ENCODE measurements around the gene ANKS1A.

ANKS1A gene

DNA sequence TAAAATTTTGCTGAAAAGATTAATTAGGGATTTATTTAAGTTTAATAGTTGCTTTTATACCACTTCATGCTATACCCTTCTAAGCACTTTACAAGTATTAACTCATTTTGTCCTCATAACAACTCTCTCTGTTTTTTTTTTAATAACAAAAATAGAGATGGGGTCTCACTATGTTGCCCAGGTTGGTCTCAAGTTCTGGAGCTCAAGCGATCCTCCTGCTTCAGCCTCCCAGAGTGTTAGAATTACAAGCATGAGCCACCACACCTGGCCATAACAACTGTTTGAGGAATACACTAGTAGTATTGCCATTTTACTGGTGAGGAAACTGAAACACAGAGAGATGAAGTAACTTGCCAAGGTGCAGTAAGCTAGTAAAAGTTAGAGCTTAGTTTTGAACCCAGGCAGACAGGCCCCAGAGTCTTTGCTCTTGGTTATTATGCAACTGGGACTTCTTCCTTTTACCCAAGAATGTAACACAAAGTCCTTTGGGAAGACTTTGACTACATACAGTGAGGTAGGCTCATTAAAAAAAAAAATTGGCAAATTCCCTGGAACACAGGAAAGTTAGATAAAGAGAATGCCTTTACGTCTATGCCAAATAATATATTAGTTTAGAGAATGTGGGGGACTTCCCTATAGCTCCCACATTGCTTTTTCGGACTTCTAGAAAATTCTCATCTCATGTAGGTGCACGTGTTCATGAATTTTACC lies 11.4 kb downstream of the ANKS1A start:
- Mint-ChIP-seq H3K4me3 (no peak overlapping the region), H3K4me1 (peaks cover 27% of the 10 kb centered on the region), H3K27me3 (no peaks in the 10 kb centered on the region), H3K27ac (no peak overlapping the region), H3K9me3 (no peaks in the 10 kb centered on the region)
- DNase-seq (no peak), ATAC-seq (no peak)

GRCh38 chr6:34901930-34902329 lies 12.9 kb downstream of the ANKS1A start:
- no peaks in the 10 kb centered on the region for H3K27me3 Mint-ChIP-seq
- DNase-seq = no peak
- H3K27ac Mint-ChIP-seq = peak overlapping the region; percentile 35 to 78

GRCh38 chr6:34904990-34905613 lies 16.0 kb downstream of the ANKS1A start:
- Mint-ChIP-seq H3K4me3 (no peak overlapping the region), H3K4me1 (peaks cover 36% of the 10 kb centered on the region), H3K27me3 (peaks cover 10% of the 10 kb centered on the region), H3K9me3 (no peaks in the 10 kb centered on the region), H3K27ac (no peak overlapping the region)
- ATAC-seq (peak; percentile 89), DNase-seq (peak in 1 of 2 donors; percentile 27)

More at GRCh38 chr6:34901930-34902329, 12.9 kb downstream of the ANKS1A start:
- no peak for ATAC-seq
- H3K4me1 Mint-ChIP-seq = peaks cover 34% of the 10 kb centered on the region
- no peak overlapping the region for H3K4me3 Mint-ChIP-seq
- H3K9me3 Mint-ChIP-seq = no peaks in the 10 kb centered on the region

- DNase-seq (no peak), ATAC-seq (no peak)
- Mint-ChIP-seq H3K4me3 (no peak overlapping the region), H3K27me3 (peaks cover 26% of the 10 kb centered on the region), H3K4me1 (peaks cover 42% of the 10 kb centered on the region), H3K27ac (no peak overlapping the region), H3K9me3 (no peaks in the 10 kb centered on the region)
Observed at GRCh38 chr6:34906826-34907225, 17.8 kb downstream of the ANKS1A start.

- no peak overlapping the region for H3K4me3 Mint-ChIP-seq
- no peaks in the 10 kb centered on the region for H3K9me3 Mint-ChIP-seq
- peaks cover 55% of the 10 kb centered on the region for H3K4me1 Mint-ChIP-seq
- no peak for DNase-seq
- no peak for ATAC-seq
- H3K27me3 Mint-ChIP-seq = peaks cover 26% of the 10 kb centered on the region
- peak overlapping the region in 1 of 2 donors; percentile 45 for H3K27ac Mint-ChIP-seq
Observed at GRCh38 chr6:34908194-34908593, 19.1 kb downstream of the ANKS1A start.

GRCh38 chr6:34909320-34909883 lies 20.3 kb downstream of the ANKS1A start:
- Mint-ChIP-seq H3K4me1 (peaks cover 63% of the 10 kb centered on the region), H3K27me3 (peaks cover 26% of the 10 kb centered on the region), H3K9me3 (no peaks in the 10 kb centered on the region), H3K27ac (no peak overlapping the region), H3K4me3 (no peak overlapping the region)
- ATAC-seq (no peak), DNase-seq (no peak)

DNA sequence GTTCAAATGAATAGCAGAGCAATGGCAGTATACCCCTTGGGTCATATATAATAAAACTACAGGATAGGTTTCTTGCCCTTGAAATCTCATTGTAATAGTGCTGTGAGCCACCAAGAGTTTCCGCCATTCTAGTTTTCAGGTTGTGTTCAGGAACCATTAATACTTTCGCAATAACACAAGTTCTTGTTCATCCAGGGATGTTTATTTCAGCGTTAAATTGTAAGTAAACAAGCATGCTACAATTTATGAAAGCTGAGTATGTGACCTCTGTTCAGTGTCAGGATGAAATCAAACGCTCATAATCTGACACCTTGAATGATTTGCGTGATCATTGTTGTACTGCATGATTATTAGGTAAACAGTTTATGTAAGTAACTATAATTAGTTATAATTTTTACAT lies 22.8 kb downstream of the ANKS1A start:
- Mint-ChIP-seq H3K27ac (no peak overlapping the region), H3K4me1 (peaks cover 46% of the 10 kb centered on the region), H3K9me3 (no peaks in the 10 kb centered on the region), H3K4me3 (no peak overlapping the region), H3K27me3 (peaks cover 26% of the 10 kb centered on the region)
- ATAC-seq = no peak
- no peak for DNase-seq

DNA sequence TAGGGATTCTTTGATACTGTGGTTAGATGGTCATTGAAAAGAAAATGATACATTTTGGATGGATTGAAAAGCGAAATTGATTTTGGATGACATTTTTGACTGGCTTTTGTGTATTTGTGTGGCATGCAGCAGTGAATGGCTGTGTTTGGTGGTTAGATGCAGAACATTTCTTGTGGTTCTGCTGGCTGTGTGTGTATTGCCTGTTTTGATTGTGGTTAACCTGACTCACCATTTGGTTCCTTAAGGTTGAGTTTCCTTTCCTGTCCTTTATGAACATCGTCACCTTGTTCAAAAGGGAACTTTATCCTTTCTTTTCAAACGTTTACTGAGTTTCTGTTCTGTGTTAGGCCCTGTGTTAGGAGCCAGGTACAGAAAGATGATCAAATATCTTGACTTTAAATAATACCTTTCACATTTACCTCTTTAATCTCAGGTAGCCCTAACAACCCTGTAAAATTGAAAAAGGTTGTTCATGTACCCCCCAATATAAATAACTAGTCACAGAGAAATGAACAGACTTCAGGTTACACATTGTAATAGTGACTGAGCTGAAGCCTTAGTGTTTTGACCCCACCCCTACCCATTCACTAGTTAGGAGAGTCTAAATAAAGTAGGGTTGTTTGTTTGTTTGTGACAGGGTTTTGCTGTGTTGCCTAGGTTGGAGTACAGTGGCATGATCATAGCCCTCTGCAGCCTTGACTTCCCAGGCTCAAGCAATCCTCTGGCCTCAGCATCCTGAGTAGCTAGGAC lies 23.8 kb downstream of the ANKS1A start:
- Mint-ChIP-seq H3K4me1 (peaks cover 46% of the 10 kb centered on the region), H3K27me3 (peaks cover 26% of the 10 kb centered on the region), H3K27ac (peak overlapping the region; percentile 27 to 34), H3K9me3 (no peaks in the 10 kb centered on the region), H3K4me3 (peak overlapping the region; percentile 24 to 25)
- ATAC-seq = peak; percentile 99
- DNase-seq = peak; percentile 52 to 74

DNA sequence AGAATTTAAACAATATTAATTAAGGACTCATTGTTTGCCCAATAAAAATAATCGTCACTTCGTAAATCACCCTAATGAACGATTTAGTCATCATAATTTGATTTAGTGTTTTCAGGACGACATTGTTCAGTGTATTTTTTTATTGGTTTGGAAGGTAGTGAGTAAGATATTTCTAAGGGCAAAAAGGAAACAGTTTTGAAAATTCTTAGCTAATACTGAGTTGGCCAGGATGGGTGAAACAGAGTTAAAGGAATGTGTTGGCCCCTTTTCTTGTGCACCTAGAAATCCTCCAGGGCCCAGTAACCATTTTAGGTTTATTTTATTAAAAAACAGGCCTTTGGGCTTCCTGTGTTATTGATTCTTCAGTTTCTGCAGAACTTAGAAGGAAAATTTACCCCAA lies 25.3 kb downstream of the ANKS1A start:
- Mint-ChIP-seq H3K4me3 (no peak overlapping the region), H3K27me3 (peaks cover 23% of the 10 kb centered on the region), H3K9me3 (no peaks in the 10 kb centered on the region), H3K4me1 (peaks cover 44% of the 10 kb centered on the region), H3K27ac (no peak overlapping the region)
- ATAC-seq (no peak), DNase-seq (no peak)

- Mint-ChIP-seq H3K27me3 (peaks cover 2% of the 10 kb centered on the region), H3K27ac (no peak overlapping the region), H3K9me3 (no peaks in the 10 kb centered on the region), H3K4me1 (peaks cover 33% of the 10 kb centered on the region), H3K4me3 (no peak overlapping the region)
- no peak for ATAC-seq
- DNase-seq = no peak
Observed at GRCh38 chr6:34916348-34916967, 27.4 kb downstream of the ANKS1A start.

GRCh38 chr6:34917626-34918285 lies 28.7 kb downstream of the ANKS1A start:
- Mint-ChIP-seq H3K27ac (no peak overlapping the region), H3K9me3 (no peaks in the 10 kb centered on the region), H3K4me3 (no peak overlapping the region), H3K27me3 (no peaks in the 10 kb centered on the region), H3K4me1 (peaks cover 20% of the 10 kb centered on the region)
- DNase-seq (no peak), ATAC-seq (no peak)

GRCh38 chr6:34919651-34920050 lies 30.6 kb downstream of the ANKS1A start:
- peaks cover 7% of the 10 kb centered on the region for H3K4me1 Mint-ChIP-seq
- H3K9me3 Mint-ChIP-seq = no peaks in the 10 kb centered on the region
- no peak overlapping the region for H3K4me3 Mint-ChIP-seq
- ATAC-seq = no peak
- H3K27ac Mint-ChIP-seq = no peak overlapping the region
- no peak for DNase-seq
- no peaks in the 10 kb centered on the region for H3K27me3 Mint-ChIP-seq

DNA sequence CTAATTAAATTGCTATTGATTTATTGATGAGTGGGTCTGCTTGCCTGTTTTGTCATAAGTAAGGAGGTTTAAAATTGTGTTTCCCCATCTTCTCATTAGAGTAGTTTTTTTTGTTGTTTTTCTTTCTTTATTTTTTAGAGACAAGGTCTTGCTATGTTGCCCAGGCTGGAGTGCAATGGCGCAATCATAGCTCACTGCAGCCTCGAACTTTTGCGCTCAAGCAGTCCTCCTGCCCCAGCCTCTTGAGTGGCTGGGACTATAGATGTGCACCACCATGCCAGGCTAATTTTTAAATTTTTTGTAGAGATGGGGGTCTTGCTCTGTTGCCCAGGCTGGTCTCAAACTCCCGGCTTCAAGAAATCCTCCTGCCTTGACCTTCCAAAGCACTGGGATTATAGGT lies 31.0 kb downstream of the ANKS1A start:
- no peak overlapping the region for H3K4me3 Mint-ChIP-seq
- no peak for DNase-seq
- no peak overlapping the region for H3K27ac Mint-ChIP-seq
- no peaks in the 10 kb centered on the region for H3K27me3 Mint-ChIP-seq
- ATAC-seq = no peak
- H3K4me1 Mint-ChIP-seq = peaks cover 7% of the 10 kb centered on the region
- H3K9me3 Mint-ChIP-seq = no peaks in the 10 kb centered on the region

DNA sequence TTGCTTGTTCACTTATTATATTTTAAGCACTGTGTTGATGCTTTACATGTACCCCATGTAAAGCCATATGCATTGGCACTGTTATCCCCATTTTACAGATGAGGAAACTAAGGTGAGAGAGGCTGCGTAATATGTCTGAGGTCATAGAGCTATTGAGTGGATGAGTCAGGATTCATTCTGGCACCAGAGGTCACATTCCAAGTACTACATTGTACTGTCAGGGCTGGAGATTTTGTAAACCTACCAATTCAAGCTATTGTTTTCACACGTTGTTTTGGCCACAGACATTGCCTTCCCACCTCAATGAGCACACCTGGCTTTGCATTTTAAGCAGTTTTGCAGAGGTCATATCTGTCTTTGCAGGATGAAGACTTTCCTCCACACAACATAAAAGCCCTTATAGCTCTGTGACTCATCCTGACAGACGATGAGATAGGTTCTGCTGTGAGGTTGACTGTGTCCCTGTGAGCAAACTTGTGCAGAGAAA lies 33.2 kb downstream of the ANKS1A start:
- Mint-ChIP-seq H3K9me3 (no peaks in the 10 kb centered on the region), H3K27ac (no peak overlapping the region), H3K4me1 (peaks cover 7% of the 10 kb centered on the region), H3K27me3 (no peaks in the 10 kb centered on the region), H3K4me3 (no peak overlapping the region)
- ATAC-seq (no peak), DNase-seq (no peak)
